Measurements from ENCODE around the gene VBP1.
A peak's percentile ranks its signal among the peaks of the same experiment; 100 is the strongest.
"Not testable (repeated sequence)": the region's sequence is repeated elsewhere in the genome, so short reads cannot be mapped to it uniquely, and the experiment has no call there.

VBP1 gene, protein sequence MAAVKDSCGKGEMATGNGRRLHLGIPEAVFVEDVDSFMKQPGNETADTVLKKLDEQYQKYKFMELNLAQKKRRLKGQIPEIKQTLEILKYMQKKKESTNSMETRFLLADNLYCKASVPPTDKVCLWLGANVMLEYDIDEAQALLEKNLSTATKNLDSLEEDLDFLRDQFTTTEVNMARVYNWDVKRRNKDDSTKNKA

DNA sequence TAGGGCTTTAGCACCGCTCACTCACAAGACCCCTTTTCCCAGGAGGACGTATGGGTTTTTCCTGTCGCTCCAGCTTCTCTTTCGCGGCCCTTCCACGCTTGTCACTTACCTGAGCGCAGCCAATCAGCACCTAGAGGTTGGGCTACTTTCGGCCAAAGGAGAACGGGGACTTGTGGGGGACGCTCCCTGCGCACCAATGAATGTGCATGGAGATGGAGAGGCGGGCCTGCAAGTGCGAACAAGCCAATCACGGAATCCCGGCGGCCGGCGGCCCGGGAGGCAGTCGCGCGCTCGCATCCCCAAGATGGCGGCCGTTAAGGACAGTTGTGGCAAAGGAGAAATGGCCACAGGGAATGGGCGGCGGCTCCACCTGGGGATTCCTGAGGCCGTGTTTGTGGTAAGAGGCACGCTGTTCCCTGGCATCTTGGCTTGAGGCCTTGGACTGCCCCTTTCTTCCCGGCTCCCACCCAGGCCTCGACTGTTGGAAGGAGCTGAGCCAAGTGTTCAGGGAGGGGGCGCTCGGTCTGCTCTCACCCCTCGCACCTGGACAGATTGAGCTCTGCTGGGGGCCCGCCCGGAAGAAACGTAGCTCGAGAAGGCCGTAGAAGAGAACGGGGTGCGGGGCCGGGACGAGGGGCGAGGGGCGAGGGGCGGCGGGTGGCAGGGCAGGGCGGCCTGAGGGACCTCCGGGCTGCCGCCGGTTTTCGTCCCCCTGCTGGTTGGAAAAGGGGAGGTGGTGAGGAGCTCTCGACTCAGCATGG is at the start of gene VBP1:
VBP1 (plus strand) TSS at position 282 of the 761 bp plus-strand sequence; CDS start at position 305, 23 bp downstream.
- DNase-seq = peak; percentile 95

DNA sequence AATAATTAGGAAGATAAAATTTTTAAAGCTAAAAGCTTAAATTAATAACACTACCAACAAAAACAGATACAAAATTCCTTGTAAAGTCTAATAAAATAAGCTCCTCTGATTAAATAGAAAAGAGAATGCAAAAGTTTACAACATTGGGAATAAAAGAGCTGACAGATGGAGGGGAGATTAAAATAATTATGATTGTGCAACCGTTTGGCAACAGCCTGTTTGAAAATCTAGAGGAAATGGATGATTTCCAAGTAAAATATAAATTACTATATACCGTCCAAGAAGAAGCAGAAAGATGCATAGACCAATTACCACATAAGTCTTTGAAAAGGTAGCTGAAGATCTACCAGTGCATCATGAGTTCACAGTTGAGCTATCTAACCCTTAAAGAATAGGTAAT is 46.4 kb upstream of the VBP1 start:
- no peak for DNase-seq

GRCh38 chrX:155179346-155179997 is 36.8 kb upstream of the VBP1 start:
- DNase-seq = peak; percentile 58

DNA sequence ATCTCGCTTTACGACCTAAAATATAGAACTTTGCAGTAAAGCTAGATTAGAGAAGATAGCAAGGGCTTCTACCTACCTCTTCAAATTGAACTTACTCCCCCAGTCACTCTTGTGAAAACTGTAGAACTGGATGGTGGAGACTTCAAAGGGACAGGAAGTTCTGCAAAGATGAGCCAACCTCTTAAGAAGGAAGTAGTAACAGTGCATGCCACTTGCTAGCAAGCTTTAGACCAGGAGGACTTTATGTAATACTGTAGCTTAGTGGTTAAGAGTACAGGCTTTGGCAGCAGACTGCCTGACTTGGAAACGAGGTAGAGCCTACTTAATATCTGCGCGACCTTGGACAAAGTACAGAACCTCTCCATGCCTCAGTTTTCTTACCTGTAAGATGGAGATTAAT is 27.5 kb upstream of the VBP1 start:
- no peak for DNase-seq

GRCh38 chrX:155211208-155211607 is 5.1 kb upstream of the VBP1 start:
- no peak for DNase-seq

DNA sequence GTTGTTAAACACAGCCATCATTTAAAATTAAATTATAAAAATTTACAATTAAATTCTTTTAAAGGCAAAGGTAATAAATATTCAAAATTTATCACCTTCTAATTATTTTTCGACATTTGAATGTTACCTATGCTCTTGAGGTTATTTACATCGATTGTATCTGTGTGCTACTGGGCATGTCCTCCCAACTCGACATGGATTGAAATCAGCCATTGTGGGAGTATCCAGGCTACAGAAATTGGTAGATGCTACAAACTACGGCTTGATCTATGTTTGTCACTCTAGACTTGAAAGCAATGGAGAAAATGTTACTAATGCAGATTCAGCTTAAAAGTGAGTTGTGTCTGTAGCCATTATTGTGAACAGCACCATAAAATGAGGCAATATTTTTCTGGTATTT is 2.5 kb upstream of the VBP1 start:
- DNase-seq = no peak

DNA sequence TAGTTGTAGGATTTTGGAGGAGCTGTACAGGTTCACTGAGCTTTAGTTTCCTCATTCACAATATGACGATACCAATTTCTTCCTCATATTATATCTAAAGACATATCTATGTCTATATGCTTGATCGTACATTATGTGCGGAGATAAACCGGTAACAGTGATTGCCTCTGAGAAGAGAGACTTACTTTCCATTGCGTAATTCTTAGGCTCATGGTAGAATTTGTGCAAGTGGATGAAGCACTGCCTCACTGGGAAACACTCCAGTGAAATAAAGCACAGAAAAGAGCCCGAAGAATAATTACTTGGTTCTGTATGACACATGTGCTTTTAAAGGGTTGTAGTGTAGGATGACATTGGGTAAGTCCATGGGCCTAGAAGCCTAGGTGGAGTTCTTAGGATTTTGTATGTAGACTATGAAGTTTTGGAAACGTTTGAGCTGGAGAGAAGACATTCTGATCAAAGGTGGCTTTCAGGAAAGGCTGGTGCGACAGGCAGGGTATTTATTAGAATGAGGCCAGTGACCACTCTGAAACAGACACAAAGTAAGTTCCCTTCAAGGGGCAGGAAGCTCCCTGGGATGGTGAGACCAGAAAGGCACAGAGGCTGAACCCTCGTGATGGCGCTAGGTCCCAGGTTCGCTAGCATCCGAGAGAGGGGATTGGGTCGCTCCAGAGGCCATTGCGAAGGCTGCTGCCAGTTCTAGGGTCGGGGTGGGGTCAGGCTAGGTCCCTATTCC is 649 bp upstream of the VBP1 start:
- no peak for DNase-seq

DNA sequence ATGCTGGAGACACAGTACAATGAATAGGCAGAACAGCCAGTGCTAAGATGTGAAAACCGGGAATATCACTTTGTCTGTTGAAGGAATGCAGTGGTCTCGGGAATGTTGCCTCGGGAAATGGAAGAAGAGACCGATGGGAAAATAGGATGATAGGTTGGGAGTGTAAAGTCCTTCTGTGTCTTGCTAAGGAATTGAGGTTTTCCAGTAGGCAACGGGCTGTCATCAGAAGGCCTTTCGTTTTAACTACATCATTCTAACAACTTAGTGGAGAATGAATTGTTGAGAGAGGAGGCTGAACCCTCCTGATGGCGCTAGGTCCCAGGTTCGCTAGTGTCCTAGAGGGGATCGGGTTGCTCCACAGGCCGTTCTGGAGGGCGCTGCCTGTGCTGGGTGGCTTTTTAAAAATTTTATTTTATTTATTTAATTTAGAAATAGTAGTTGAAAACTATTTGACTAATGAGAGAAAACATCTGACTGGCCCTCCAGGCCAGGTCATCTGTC is 730 bp downstream of the VBP1 start:
- peak; percentile 65 for DNase-seq

GRCh38 chrX:155218777-155219176 is 2.5 kb downstream of the VBP1 start:
- peak; percentile 72 for DNase-seq

DNA sequence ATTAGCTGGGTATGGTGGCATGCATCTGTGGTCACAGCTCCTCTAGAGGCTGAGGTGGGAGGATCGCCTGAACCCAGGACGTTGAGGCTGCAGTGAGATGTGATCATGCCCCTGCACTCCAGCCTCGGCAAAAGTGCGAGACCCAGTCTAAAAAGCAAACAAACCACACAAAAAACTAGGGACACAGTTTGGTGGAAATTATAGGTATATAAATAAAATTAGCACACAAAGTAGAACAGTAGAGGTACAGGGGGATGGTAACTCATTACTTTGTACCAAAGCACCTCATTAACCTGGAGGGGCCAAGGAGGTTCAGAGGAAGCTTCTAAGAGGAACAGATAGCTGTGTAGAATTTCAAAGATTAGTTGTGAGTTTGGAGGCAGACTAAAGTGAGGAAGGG is 5.1 kb downstream of the VBP1 start:
- DNase-seq = no peak

GRCh38 chrX:155223746-155224145 is 7.5 kb downstream of the VBP1 start:
- DNase-seq = not testable (repeated sequence)

DNA sequence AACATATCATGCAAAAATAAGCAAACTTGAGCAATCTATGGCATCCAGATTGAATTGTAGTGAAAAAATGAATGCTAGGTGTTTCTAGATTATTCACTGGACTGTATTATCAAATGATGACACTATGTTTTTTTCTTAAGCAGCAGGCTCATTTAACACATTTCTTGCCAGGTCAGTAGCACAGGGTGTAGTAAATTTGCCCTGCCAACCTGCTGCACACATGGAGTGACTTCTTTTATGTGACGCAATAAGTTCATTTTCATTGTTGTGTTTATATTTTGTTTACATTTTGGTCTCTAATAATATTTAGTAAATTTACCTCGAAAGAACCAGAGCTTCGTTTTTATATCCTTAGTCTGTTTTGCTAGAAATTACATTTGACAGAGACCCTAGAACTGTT is 9.5 kb downstream of the VBP1 start:
- no peak for DNase-seq

GRCh38 chrX:155231163-155231562 is 14.9 kb downstream of the VBP1 start:
- DNase-seq = no peak

GRCh38 chrX:155235891-155236290 is 19.6 kb downstream of the VBP1 start:
- no peak for DNase-seq

DNA sequence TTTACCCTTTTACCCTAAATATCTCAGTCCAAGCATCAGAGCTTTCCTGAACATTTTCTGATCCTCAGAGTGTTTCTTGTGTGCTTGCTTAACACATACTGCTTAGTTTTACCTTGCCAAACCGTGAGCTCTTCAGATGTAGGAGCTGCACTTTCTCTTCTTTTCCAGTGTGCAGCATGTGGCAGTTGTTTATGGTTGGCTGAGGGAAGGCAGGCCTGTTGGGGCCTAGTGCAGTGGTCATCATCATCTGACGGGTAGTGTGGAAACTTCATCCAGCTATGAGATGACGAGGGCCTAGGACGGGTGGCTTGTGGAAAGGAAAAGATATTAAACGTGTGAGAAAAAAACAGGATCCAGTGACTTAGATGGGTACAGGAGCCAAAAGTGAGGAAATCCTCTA is 21.5 kb downstream of the VBP1 start:
- DNase-seq = no peak

- DNase-seq = no peak
These were observed 26.0 kb downstream of the VBP1 start for GRCh38 chrX:155242300-155242699.

DNA sequence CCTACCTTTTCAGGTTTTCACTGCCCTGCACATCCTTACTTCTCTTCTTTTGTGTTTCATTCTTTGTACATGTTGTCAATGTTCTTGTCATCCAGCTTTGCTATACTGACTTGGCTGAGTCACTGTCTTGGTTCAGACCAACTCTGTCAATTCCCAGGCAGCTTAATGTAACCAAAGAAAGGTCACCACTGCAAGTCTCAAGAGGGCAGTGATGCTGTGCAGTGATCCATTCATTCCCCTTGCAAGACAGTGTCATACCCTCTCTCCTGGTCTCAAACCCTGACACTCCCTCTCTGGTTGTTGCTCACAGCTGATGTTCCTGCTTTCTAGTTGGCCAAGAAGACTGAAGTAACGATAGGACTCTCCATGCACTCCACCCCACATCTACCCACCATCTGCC is 30.5 kb downstream of the VBP1 start:
- no peak for DNase-seq

DNA sequence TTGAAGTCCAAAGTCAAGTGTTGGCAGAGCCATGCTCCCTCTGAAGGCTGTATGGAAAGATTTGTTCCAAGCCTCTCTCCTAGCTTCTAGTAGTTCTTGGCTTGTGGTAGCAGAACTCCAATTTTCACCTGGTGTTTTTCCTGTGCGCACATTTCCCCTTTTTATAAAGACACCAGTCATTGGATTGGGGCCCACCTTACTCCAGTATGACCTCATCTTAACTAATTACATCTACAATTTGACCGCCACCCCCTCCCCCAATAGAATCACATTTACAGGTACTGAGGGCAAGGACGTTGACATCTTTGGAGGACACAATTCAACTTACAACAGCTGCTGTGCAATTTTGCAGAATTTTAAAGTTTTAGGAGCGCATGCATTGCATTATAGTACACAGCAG is 31.2 kb downstream of the VBP1 start:
- no peak for DNase-seq

GRCh38 chrX:155251391-155251790 is 35.1 kb downstream of the VBP1 start:
- no peak for DNase-seq

GRCh38 chrX:155259752-155260151 is 43.5 kb downstream of the VBP1 start:
- no peak for DNase-seq

DNA sequence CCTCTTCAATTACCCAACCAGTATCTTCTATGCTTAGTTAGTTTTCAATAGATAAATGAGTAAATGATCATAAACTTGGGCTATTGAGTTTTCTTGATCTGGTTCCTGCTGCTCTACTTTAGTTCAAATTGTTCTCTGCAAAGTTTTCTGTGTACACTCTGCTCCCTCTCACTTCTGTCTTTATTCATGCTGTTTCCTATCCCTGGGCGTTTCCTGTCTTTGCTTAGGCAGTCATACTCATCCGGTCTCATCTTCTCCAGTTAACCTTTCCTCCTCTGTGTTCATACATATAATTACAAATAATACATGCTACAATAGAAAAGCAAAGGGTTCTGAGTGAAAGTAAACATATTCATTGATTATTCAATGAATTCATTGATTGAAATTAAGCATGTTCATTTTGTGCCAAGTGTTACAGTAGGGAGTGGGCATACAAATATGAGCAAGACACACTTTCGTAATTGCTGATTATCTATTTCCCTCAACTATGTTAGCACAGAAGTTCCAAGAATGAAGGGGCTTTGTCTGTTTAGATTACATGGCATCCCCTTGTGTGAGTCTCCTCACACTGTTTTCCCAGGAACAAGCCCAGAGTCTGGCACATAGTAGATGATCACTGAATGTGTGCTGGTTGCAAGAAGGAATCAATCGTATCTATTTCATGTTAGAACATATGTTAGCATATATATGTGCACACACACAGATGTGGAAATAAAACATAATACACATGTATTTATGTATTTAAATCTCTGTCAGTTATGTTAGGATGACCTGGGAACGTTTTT is 46.9 kb downstream of the VBP1 start:
- no peak for DNase-seq

GRCh38 chrX:155263854-155264628 is 47.8 kb downstream of the VBP1 start, which contains the start of gene RAB39B:
Gene RAB39B (minus strand): TSS chrX:155264491. CDS start chrX:155264288, 203 bp downstream.
- peak; percentile 74 for DNase-seq

Data from OCI-M1 (cell line).